ENCODE results near the gene TXNRD1.
A peak's percentile ranks its signal among the peaks of the same experiment; 100 is the strongest.

TXNRD1 gene

GRCh38 chr12:104182621-104183378 lies 32.8 kb upstream of the TXNRD1 start:
- Mint-ChIP-seq H3K36me3 (no peaks in the 10 kb centered on the region), H3K27me3 (peaks cover 11% of the 10 kb centered on the region), H3K27ac (no peak overlapping the region), H3K4me3 (no peak overlapping the region), H3K9me3 (peaks cover 8% of the 10 kb centered on the region), H3K4me1 (no peaks in the 10 kb centered on the region)
- ATAC-seq, result no peak

GRCh38 chr12:104183443-104183842 lies 32.1 kb upstream of the TXNRD1 start:
- ATAC-seq, result no peak
- Mint-ChIP-seq H3K27me3 (peaks cover 4% of the 10 kb centered on the region), H3K36me3 (no peaks in the 10 kb centered on the region), H3K4me3 (no peak overlapping the region), H3K27ac (no peak overlapping the region), H3K9me3 (peaks cover 8% of the 10 kb centered on the region), H3K4me1 (no peaks in the 10 kb centered on the region)

- no peaks in the 10 kb centered on the region for H3K27me3 Mint-ChIP-seq
These were observed 28.0 kb upstream of the TXNRD1 start for GRCh38 chr12:104187446-104188155.

GRCh38 chr12:104188534-104188933 lies 27.0 kb upstream of the TXNRD1 start:
- Mint-ChIP-seq H3K4me3 (no peak overlapping the region), H3K36me3 (no peaks in the 10 kb centered on the region), H3K9me3 (peaks cover 5% of the 10 kb centered on the region), H3K27ac (no peak overlapping the region), H3K4me1 (no peaks in the 10 kb centered on the region), H3K27me3 (no peaks in the 10 kb centered on the region)
- no peak for ATAC-seq

More at GRCh38 chr12:104187446-104188155, 28.0 kb upstream of the TXNRD1 start:
- Mint-ChIP-seq H3K36me3 (no peaks in the 10 kb centered on the region), H3K27ac (no peak overlapping the region), H3K4me3 (no peak overlapping the region), H3K9me3 (peaks cover 8% of the 10 kb centered on the region), H3K4me1 (no peaks in the 10 kb centered on the region)
- ATAC-seq, result no peak

GRCh38 chr12:104189915-104190555 lies 25.5 kb upstream of the TXNRD1 start:
- no peak overlapping the region for H3K4me3 Mint-ChIP-seq
- H3K27me3 Mint-ChIP-seq, result no peaks in the 10 kb centered on the region
- no peak overlapping the region for H3K27ac Mint-ChIP-seq
- H3K36me3 Mint-ChIP-seq, result no peaks in the 10 kb centered on the region
- H3K9me3 Mint-ChIP-seq, result no peaks in the 10 kb centered on the region
- H3K4me1 Mint-ChIP-seq, result no peaks in the 10 kb centered on the region
- no peak for ATAC-seq

- Mint-ChIP-seq H3K36me3 (no peaks in the 10 kb centered on the region), H3K27ac (no peak overlapping the region), H3K27me3 (peaks cover 5% of the 10 kb centered on the region), H3K9me3 (no peaks in the 10 kb centered on the region), H3K4me1 (no peaks in the 10 kb centered on the region), H3K4me3 (no peak overlapping the region)
- no peak for ATAC-seq
These were observed 24.9 kb upstream of the TXNRD1 start for GRCh38 chr12:104190641-104191176.

GRCh38 chr12:104197264-104197663 lies 18.3 kb upstream of the TXNRD1 start:
- Mint-ChIP-seq H3K36me3 (peaks cover 5% of the 10 kb centered on the region), H3K9me3 (peaks cover 8% of the 10 kb centered on the region), H3K27ac (no peak overlapping the region), H3K27me3 (peaks cover 43% of the 10 kb centered on the region), H3K4me3 (no peak overlapping the region), H3K4me1 (peaks cover 6% of the 10 kb centered on the region)
- ATAC-seq, result no peak

- no peak overlapping the region for H3K27ac Mint-ChIP-seq
- no peak for ATAC-seq
- peaks cover 6% of the 10 kb centered on the region for H3K4me1 Mint-ChIP-seq
- peaks cover 5% of the 10 kb centered on the region for H3K36me3 Mint-ChIP-seq
- peaks cover 49% of the 10 kb centered on the region for H3K27me3 Mint-ChIP-seq
- no peak overlapping the region for H3K4me3 Mint-ChIP-seq
- peaks cover 8% of the 10 kb centered on the region for H3K9me3 Mint-ChIP-seq
These were observed 15.6 kb upstream of the TXNRD1 start for GRCh38 chr12:104199964-104200363.

- ATAC-seq, result peak; percentile 66
- Mint-ChIP-seq H3K9me3 (peaks cover 8% of the 10 kb centered on the region), H3K4me1 (peaks cover 6% of the 10 kb centered on the region), H3K27ac (no peak overlapping the region), H3K4me3 (no peak overlapping the region), H3K36me3 (peaks cover 5% of the 10 kb centered on the region), H3K27me3 (peaks cover 40% of the 10 kb centered on the region)
These were observed 14.2 kb upstream of the TXNRD1 start for GRCh38 chr12:104201238-104202001.

- Mint-ChIP-seq H3K4me3 (no peak overlapping the region), H3K36me3 (peaks cover 5% of the 10 kb centered on the region), H3K9me3 (peaks cover 8% of the 10 kb centered on the region), H3K27ac (no peak overlapping the region), H3K27me3 (peaks cover 45% of the 10 kb centered on the region), H3K4me1 (peaks cover 12% of the 10 kb centered on the region)
- ATAC-seq, result no peak
These were observed 10.7 kb upstream of the TXNRD1 start for GRCh38 chr12:104204690-104205480.

- no peak overlapping the region for H3K27ac Mint-ChIP-seq
- H3K4me3 Mint-ChIP-seq, result no peak overlapping the region
- H3K27me3 Mint-ChIP-seq, result peaks cover 46% of the 10 kb centered on the region
- H3K9me3 Mint-ChIP-seq, result no peaks in the 10 kb centered on the region
- ATAC-seq, result no peak
- H3K4me1 Mint-ChIP-seq, result peaks cover 7% of the 10 kb centered on the region
- no peaks in the 10 kb centered on the region for H3K36me3 Mint-ChIP-seq
These were observed 8.0 kb upstream of the TXNRD1 start for GRCh38 chr12:104207416-104208205.

GRCh38 chr12:104212516-104212915 lies 3.1 kb upstream of the TXNRD1 start:
- H3K27ac Mint-ChIP-seq, result no peak overlapping the region
- no peaks in the 10 kb centered on the region for H3K9me3 Mint-ChIP-seq
- no peak overlapping the region for H3K4me3 Mint-ChIP-seq
- H3K36me3 Mint-ChIP-seq, result no peaks in the 10 kb centered on the region
- ATAC-seq, result no peak
- peaks cover 36% of the 10 kb centered on the region for H3K27me3 Mint-ChIP-seq
- peaks cover 6% of the 10 kb centered on the region for H3K4me1 Mint-ChIP-seq

GRCh38 chr12:104213952-104214351 lies 1.6 kb upstream of the TXNRD1 start:
- H3K27ac Mint-ChIP-seq, result no peak overlapping the region
- ATAC-seq, result no peak
- H3K36me3 Mint-ChIP-seq, result no peaks in the 10 kb centered on the region
- H3K27me3 Mint-ChIP-seq, result peaks cover 25% of the 10 kb centered on the region
- H3K4me3 Mint-ChIP-seq, result no peak overlapping the region
- no peaks in the 10 kb centered on the region for H3K9me3 Mint-ChIP-seq
- peaks cover 6% of the 10 kb centered on the region for H3K4me1 Mint-ChIP-seq

All from stimulated activated memory B cell treated with anti-CD40 and anti-IgM and Interleukin-4, amounts not matched to agents 10 μg/mL and 1 μg/mL and 100 μg/mL, for 72 hours (primary cell).